Activated CD8-positive, alpha-beta T cell treated with anti-CD3 and anti-CD28 coated beads for 36 hours (primary cell): Measurements from ENCODE around the gene C7orf25. TPM values are rescaled to one million over a fixed set of nuclear protein-coding genes. Genes with fewer than 3 reads are reported as not detected.

Source experiments
- ATAC-seq: fragments of 200-7000 bp; cut with Tn5 transposase; one replicate; pipeline ENCODE4 v1.10.0; 2021; ENCODE audit warnings: mild to moderate bottlenecking, moderate library complexity
- CTCF ChIA-PET: fragments of 350-600 bp; sonication (Branson Sonifier 250); formaldehyde crosslinking; loops from one replicate; lab custom pipeline; 2021; ENCODE audit warnings: antibody characterized with exemption; lab: Charles Lee
- POLR2A ChIA-PET: fragments of 350-600 bp; sonication (Branson Sonifier 250); formaldehyde crosslinking; loops from one replicate; lab custom pipeline; 2021; ENCODE audit warnings: antibody characterized with exemption; lab: Charles Lee
- DNase-seq: peaks from one replicate; pipeline ENCODE4 v3.0.0-alpha.2; 2020
- H3K27ac Mint-ChIP-seq: one replicate; pipeline ENCODE4 v1.8.0; 2021; ENCODE audit warnings: mild to moderate bottlenecking, mixed read lengths
- H3K27me3 Mint-ChIP-seq: one replicate; pipeline ENCODE4 v1.8.0; 2021; ENCODE audit warnings: mixed read lengths
- H3K36me3 Mint-ChIP-seq: one replicate; pipeline ENCODE4 v1.8.0; 2021; ENCODE audit warnings: low read depth, mixed read lengths
- H3K4me1 Mint-ChIP-seq: one replicate; pipeline ENCODE4 v1.8.0; 2021; ENCODE audit warnings: low read depth, mixed read lengths
- H3K4me3 Mint-ChIP-seq: one replicate; pipeline ENCODE4 v1.8.0; 2021; ENCODE audit warnings: mild to moderate bottlenecking, moderate library complexity, mixed read lengths
- H3K9me3 Mint-ChIP-seq: one replicate; pipeline ENCODE4 v1.8.0; 2021; ENCODE audit warnings: mixed read lengths
- intact Hi-C: fragments of 100-400 bp; cut with micrococcal nuclease; formaldehyde crosslinking; loops from one replicate; pipeline ENCODE4 v1.10.0; 2022
- total RNA-seq, 2 experiments: library from RNA; stranded (reverse); gene quantifications; one replicate each; pipeline ENCODE4 v1.2.3, GENCODE V29; 2021
- TF ChIP-seq, protein P1 (sequence below): fragments of 200-600 bp; IDR thresholded peaks from one replicate; pipeline ENCODE4 v1.8.0; 2022; ENCODE audit warnings: antibody characterized with exemption, mild to moderate bottlenecking

The C7orf25 gene
- total RNA-seq, 2 experiments from 2014 or later: 2.4 to 3.4 TPM

DNA sequence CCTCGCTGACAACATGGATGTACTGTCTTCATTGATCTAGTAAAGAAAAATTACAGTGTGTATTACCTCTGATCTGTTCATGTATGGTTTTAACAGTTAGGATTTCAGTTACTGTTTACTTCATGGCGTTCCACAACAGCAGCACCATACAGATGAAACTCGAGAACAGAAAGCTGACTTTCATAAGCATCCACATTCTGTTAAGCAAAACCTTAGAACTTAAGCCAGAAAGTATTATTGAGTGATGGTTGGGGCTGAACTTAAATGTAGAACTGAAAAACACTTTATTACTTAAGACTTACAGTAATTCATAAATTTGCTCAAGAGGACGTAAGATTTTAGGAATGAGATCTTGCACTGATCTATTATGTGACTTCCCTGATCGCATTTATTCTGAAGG lies 24.0 kb upstream of the C7orf25 start:
- Mint-ChIP-seq H3K4me1 (peaks cover 53% of the 10 kb centered on the region), H3K27ac (peak overlapping the region; percentile 58), H3K36me3 (peaks cover 39% of the 10 kb centered on the region), H3K9me3 (no peaks in the 10 kb centered on the region), H3K4me3 (no peak overlapping the region), H3K27me3 (no peaks in the 10 kb centered on the region)
- TF ChIP-seq, protein P1, sequence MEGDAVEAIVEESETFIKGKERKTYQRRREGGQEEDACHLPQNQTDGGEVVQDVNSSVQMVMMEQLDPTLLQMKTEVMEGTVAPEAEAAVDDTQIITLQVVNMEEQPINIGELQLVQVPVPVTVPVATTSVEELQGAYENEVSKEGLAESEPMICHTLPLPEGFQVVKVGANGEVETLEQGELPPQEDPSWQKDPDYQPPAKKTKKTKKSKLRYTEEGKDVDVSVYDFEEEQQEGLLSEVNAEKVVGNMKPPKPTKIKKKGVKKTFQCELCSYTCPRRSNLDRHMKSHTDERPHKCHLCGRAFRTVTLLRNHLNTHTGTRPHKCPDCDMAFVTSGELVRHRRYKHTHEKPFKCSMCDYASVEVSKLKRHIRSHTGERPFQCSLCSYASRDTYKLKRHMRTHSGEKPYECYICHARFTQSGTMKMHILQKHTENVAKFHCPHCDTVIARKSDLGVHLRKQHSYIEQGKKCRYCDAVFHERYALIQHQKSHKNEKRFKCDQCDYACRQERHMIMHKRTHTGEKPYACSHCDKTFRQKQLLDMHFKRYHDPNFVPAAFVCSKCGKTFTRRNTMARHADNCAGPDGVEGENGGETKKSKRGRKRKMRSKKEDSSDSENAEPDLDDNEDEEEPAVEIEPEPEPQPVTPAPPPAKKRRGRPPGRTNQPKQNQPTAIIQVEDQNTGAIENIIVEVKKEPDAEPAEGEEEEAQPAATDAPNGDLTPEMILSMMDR: no peak
- ChIA-PET CTCF (interaction anchor here (0.7 to 1.8 kb wide), 4 partner anchors 49 to 995 kb away, joined by 3 to 8 read pairs (median 5); no protein-coding TSS in a partner anchor), POLR2A (interaction anchor here (1.7 kb wide), 1 partner anchor 10 kb away, joined by 6 read pairs; no protein-coding TSS in a partner anchor)
- no peak for ATAC-seq
- DNase-seq: no peak
- intact Hi-C loops: no loop called here

DNA sequence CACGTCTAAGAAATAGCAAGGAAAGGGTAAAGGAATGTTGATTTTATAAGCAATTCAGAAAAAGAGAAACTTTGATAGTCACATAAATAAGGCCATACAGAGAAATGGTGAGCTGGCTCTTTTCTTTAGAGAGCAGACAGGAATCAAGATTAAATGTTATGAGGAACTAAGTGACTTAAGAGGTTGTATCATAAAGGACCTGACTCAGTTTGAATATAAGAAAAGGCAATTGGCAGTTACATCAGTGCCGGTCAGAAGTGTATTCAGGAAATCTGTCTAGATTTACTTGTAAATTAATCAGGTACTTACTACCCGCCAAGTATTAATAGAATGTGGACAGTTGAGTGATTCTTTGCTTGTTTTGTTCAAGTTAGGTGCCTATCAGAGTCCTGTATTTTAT lies 22.4 kb upstream of the C7orf25 start:
- peaks cover 47% of the 10 kb centered on the region for H3K4me1 Mint-ChIP-seq
- peak overlapping the region; percentile 74 for H3K27ac Mint-ChIP-seq
- ATAC-seq (no peak), DNase-seq (no peak)
- intact Hi-C loops: no loop called here
- H3K4me3 Mint-ChIP-seq: peak overlapping the region; percentile 100
- H3K36me3 Mint-ChIP-seq: peaks cover 44% of the 10 kb centered on the region
- ChIA-PET CTCF (interaction anchor here (0.7 to 1.8 kb wide), 3 partner anchors 46 to 993 kb away, joined by 3 to 7 read pairs (median 3); no protein-coding TSS in a partner anchor), POLR2A (interaction anchor here (6.6 kb wide), 1 partner anchor 20 kb away, joined by 57 read pairs; the partner anchor contains the start of gene C7orf25)
- H3K27me3 Mint-ChIP-seq: no peaks in the 10 kb centered on the region
- TF ChIP-seq, protein P1: no peak
- no peaks in the 10 kb centered on the region for H3K9me3 Mint-ChIP-seq

DNA sequence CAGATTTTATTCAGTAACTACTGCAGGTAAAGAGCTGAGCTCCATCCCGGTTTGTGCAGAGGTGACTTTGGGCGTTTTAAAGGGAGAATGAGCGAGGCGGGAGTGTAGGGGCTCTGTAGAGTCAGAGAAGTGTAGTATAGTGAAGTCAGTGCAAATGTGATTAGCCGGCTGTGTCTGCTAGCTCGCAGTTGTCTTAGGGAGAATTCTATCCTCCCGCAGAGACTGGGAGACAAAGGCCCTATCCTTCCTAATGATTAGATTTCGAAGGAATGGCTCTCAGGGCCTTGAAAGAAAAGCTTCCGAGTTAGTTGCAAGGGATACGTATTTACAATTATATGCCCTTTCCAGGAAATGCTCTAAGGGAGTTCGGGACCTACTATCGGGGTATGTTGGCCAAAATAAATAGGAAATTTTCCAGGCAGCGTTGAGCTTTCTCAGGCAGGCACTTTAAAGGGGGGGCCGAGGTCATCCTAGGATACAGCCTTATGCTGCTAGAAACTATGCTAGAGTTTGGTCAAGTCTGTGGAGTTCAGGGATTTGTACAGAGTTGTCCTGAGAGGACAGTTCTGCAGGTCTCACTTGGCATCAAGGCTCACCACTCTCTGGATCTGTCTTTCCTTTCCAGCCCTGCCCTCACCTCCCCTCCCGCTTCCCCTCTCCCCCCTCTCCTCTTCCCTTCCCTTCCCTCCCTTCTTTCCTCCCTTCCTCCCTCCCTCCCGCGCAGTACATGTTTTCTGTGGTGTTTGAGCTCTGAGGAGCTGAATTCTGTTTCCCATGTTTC lies 21.1 kb upstream of the C7orf25 start:
- TF ChIP-seq, protein P1: no peak
- CTCF ChIA-PET: interaction anchor here (0.8 to 3.4 kb wide), 4 partner anchors 8 to 649 kb away, joined by 3 to 28 read pairs (median 6); no protein-coding TSS in a partner anchor

GRCh38 chr7:42931834-42932651 lies 20.2 kb upstream of the C7orf25 start, which contains the start of the genes MRPL32 and PSMA2:
MRPL32 (plus strand) TSS chr7:42932376; CDS start chr7:42932387, 11 bp downstream.
PSMA2 (minus strand) TSS chr7:42932174; CDS start chr7:42932158, 16 bp downstream.
- intact Hi-C loops: loop anchor here (2.0 kb wide), 1 partner anchor 19 kb away; the partner anchor contains the start of gene C7orf25
- H3K36me3 Mint-ChIP-seq: peaks cover 43% of the 10 kb centered on the region
- peak within 1 kb of the TSS; percentile 100 for H3K27ac Mint-ChIP-seq
- TF ChIP-seq, protein P1: no peak
- no peaks in the 10 kb centered on the region for H3K27me3 Mint-ChIP-seq
- CTCF ChIA-PET: interaction anchor here (0.7 to 3.4 kb wide), 5 partner anchors 9 to 650 kb away, joined by 3 to 28 read pairs (median 4); no protein-coding TSS in a partner anchor
- POLR2A ChIA-PET: interaction anchor here (0.7 to 6.6 kb wide), 9 partner anchors 8 to 1650 kb away, joined by 3 to 57 read pairs (median 4); partner anchors contain the start of genes C7orf25 and TMED4
- no peaks in the 10 kb centered on the region for H3K9me3 Mint-ChIP-seq
- peaks cover 59% of the 10 kb centered on the region for H3K4me1 Mint-ChIP-seq
- H3K4me3 Mint-ChIP-seq: peak within 1 kb of the TSS; percentile 100
- ATAC-seq (peak; percentile 98), DNase-seq (peak; percentile 96)

More for the DNA sequence above, 21.1 kb upstream of the C7orf25 start:
- H3K4me3 Mint-ChIP-seq: peak overlapping the region; percentile 100
- no peaks in the 10 kb centered on the region for H3K27me3 Mint-ChIP-seq
- POLR2A ChIA-PET: interaction anchor here (1.2 to 6.6 kb wide), 5 partner anchors 8 to 18 kb away, joined by 3 to 57 read pairs (median 4); partner anchors contain the start of gene C7orf25
- no peaks in the 10 kb centered on the region for H3K9me3 Mint-ChIP-seq
- H3K27ac Mint-ChIP-seq: peak overlapping the region; percentile 100
- H3K4me1 Mint-ChIP-seq: peaks cover 54% of the 10 kb centered on the region
- no peak for ATAC-seq
- no peak for DNase-seq
- intact Hi-C loops: no loop called here
- peaks cover 46% of the 10 kb centered on the region for H3K36me3 Mint-ChIP-seq
